Skin of body (tissue), 2 donors: Measurements from ENCODE around the gene RHEX. TPM values are rescaled to one million over a fixed set of nuclear protein-coding genes. Genes with fewer than 3 reads are reported as not detected.
"Not testable (repeated sequence)": the region's sequence is repeated elsewhere in the genome, so short reads cannot be mapped to it uniquely, and the experiment has no call there.

Experiments used
- DNase-seq: peaks from one replicate; lab custom pipeline; 2025; lab: John Stamatoyannopoulos, UW
- total RNA-seq: library from RNA; depleted of rRNA; stranded (reverse); fragments of >200 nt; gene quantifications from one replicate; pipeline ENCODE4 v1.2.3, GENCODE V29; 2014

The RHEX gene
- 5.5 TPM for total RNA-seq

GRCh38 chr1:206052919-206053610, at the start of gene RHEX:
Gene RHEX, plus strand, starts transcription at chr1:206053173. Its CDS starts 44,656 bp downstream, at chr1:206097829.
- DNase-seq = not testable (repeated sequence)

- DNase-seq = no peak
Measured at GRCh38 chr1:206003854-206004800, 48.8 kb upstream of the RHEX start.

- peak; percentile 16 for DNase-seq
Measured at GRCh38 chr1:206004826-206005225, 48.1 kb upstream of the RHEX start.

- no peak for DNase-seq
Measured at GRCh38 chr1:206005234-206005633, 47.7 kb upstream of the RHEX start.

- DNase-seq = no peak
Measured at GRCh38 chr1:206005778-206006180, 47.2 kb upstream of the RHEX start.

GRCh38 chr1:206006946-206007345, 46.0 kb upstream of the RHEX start:
- no peak for DNase-seq

GRCh38 chr1:206010060-206010459, 42.9 kb upstream of the RHEX start:
- DNase-seq = no peak

GRCh38 chr1:206011057-206011456, 41.9 kb upstream of the RHEX start:
- DNase-seq = no peak

GRCh38 chr1:206012086-206012859, 40.7 kb upstream of the RHEX start:
- no peak for DNase-seq

- no peak for DNase-seq
Measured at GRCh38 chr1:206013026-206013795, 39.8 kb upstream of the RHEX start.

- no peak for DNase-seq
Measured at GRCh38 chr1:206014601-206015000, 38.4 kb upstream of the RHEX start.

GRCh38 chr1:206015071-206015470, 37.9 kb upstream of the RHEX start:
- DNase-seq = no peak

- no peak for DNase-seq
Measured at GRCh38 chr1:206020393-206021007, 32.5 kb upstream of the RHEX start.

GRCh38 chr1:206021008-206021625, 31.9 kb upstream of the RHEX start:
- DNase-seq = no peak

- no peak for DNase-seq
Measured at GRCh38 chr1:206021626-206022365, 31.2 kb upstream of the RHEX start.

GRCh38 chr1:206022766-206023165, 30.2 kb upstream of the RHEX start:
- no peak for DNase-seq

GRCh38 chr1:206023695-206024094, 29.3 kb upstream of the RHEX start, which contains the start of gene CTSE:
Gene CTSE, minus strand, starts transcription at chr1:206023895. Its CDS starts 104 bp downstream, at chr1:206023791.
- no peak for DNase-seq

- no peak for DNase-seq
Measured at GRCh38 chr1:206025283-206025820, 27.6 kb upstream of the RHEX start.

GRCh38 chr1:206029484-206029883, 23.5 kb upstream of the RHEX start:
- DNase-seq = no peak
